ENCODE measurements around the gene PAX2. TPM values are rescaled to one million over a fixed set of nuclear protein-coding genes. Genes with fewer than 3 reads are reported as not detected.

Gene PAX2
- total RNA-seq, 1 donor from 2014 or later, result not detected

- H3K4me3 Mint-ChIP-seq (ENCODE audit: unreplicated experiment), result no peak overlapping the region
- H3K36me3 Mint-ChIP-seq (ENCODE audit: unreplicated experiment), result no peaks in the 10 kb centered on the region
- H3K27me3 Mint-ChIP-seq (ENCODE audit: unreplicated experiment), result peaks cover 23% of the 10 kb centered on the region
Measured at GRCh38 chr10:100867261-100867963, 122.0 kb downstream of the PAX2 start.

DNA sequence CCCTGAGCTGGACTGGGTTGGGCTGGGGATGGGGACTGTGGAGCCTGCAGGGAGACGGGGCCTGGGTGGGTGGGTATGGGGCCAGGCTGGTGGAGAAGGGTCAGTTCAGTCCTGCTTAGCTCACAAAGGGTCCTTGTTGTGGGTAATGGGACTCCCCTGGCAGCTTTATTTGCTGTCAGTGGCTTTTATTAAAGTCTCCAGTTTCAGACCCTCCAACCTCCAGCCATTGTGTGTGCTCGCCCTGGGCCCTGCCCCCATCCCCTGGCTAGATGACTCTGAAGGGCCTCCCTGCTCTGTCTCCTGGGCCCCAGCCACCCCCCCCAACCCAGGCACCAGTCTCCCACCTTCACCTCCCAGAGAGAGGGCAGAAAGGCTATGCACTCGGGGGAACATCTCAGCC is 123.0 kb downstream of the PAX2 start:
- Mint-ChIP-seq H3K4me3 (ENCODE audit: unreplicated experiment) (no peak overlapping the region), H3K27ac (ENCODE audit: unreplicated experiment) (no peak overlapping the region), H3K9me3 (ENCODE audit: unreplicated experiment) (peaks cover 12% of the 10 kb centered on the region), H3K27me3 (ENCODE audit: unreplicated experiment) (peaks cover 25% of the 10 kb centered on the region), H3K4me1 (ENCODE audit: low read depth, unreplicated experiment) (peaks cover 12% of the 10 kb centered on the region), H3K36me3 (ENCODE audit: unreplicated experiment) (no peaks in the 10 kb centered on the region)
- no peak for DNase-seq
- TF ChIP-seq, protein P1, sequence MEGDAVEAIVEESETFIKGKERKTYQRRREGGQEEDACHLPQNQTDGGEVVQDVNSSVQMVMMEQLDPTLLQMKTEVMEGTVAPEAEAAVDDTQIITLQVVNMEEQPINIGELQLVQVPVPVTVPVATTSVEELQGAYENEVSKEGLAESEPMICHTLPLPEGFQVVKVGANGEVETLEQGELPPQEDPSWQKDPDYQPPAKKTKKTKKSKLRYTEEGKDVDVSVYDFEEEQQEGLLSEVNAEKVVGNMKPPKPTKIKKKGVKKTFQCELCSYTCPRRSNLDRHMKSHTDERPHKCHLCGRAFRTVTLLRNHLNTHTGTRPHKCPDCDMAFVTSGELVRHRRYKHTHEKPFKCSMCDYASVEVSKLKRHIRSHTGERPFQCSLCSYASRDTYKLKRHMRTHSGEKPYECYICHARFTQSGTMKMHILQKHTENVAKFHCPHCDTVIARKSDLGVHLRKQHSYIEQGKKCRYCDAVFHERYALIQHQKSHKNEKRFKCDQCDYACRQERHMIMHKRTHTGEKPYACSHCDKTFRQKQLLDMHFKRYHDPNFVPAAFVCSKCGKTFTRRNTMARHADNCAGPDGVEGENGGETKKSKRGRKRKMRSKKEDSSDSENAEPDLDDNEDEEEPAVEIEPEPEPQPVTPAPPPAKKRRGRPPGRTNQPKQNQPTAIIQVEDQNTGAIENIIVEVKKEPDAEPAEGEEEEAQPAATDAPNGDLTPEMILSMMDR (IDR thresholded peaks at IDR 0.05; ENCODE audit: partially characterized antibody, unreplicated experiment), result no peak

More at GRCh38 chr10:100867261-100867963, 122.0 kb downstream of the PAX2 start:
- DNase-seq, result no peak
- TF ChIP-seq, protein P1 (IDR thresholded peaks at IDR 0.05; ENCODE audit: partially characterized antibody, unreplicated experiment), result no peak
- H3K9me3 Mint-ChIP-seq (ENCODE audit: unreplicated experiment), result peaks cover 10% of the 10 kb centered on the region
- H3K4me1 Mint-ChIP-seq (ENCODE audit: low read depth, unreplicated experiment), result peaks cover 12% of the 10 kb centered on the region
- no peak overlapping the region for H3K27ac Mint-ChIP-seq (ENCODE audit: unreplicated experiment)

- DNase-seq, result no peak
- TF ChIP-seq, protein P1 (IDR thresholded peaks at IDR 0.05; ENCODE audit: partially characterized antibody, unreplicated experiment), result no peak
- no peak overlapping the region for H3K4me3 Mint-ChIP-seq (ENCODE audit: unreplicated experiment)
- H3K4me1 Mint-ChIP-seq (ENCODE audit: low read depth, unreplicated experiment), result peaks cover 7% of the 10 kb centered on the region
- H3K27me3 Mint-ChIP-seq (ENCODE audit: unreplicated experiment), result peaks cover 21% of the 10 kb centered on the region
- H3K36me3 Mint-ChIP-seq (ENCODE audit: unreplicated experiment), result no peaks in the 10 kb centered on the region
- H3K9me3 Mint-ChIP-seq (ENCODE audit: unreplicated experiment), result peaks cover 12% of the 10 kb centered on the region
- H3K27ac Mint-ChIP-seq (ENCODE audit: unreplicated experiment), result no peak overlapping the region
Measured at GRCh38 chr10:100869399-100869798, 124.0 kb downstream of the PAX2 start.

DNA sequence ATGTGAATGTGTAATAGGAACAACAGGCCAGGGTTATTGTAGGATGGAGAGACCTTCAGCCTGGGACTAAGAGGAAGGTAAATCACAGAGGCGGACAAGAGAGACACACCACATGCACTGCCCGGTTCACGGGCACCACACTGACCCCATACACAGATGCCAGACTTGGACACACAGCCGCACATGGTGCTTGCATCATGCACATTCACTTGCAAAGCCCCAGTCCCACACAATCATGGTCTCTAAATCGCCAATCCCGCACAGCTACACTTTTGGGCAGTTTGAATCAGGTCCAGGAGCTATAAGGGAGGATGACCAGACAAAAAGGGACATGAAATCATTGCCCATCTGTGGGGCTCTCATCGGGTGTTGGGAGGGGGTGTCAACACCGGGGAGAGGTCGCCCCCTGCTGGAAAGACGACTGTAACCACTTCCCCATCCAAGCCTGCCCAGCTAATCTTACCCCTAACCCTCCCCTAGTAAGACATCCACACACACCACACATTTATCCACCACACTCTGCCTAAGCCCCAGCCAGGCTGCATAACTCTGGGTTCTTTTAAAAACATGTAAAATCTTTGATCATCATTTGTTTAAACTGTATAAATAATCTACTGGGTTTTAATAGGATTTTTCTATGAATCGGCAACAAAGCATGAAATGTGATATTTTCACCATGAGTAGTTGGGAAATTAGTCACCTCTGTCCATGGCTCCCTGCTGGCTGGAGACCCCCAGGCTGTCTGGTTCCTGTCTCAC is 126.8 kb downstream of the PAX2 start:
- H3K9me3 Mint-ChIP-seq (ENCODE audit: unreplicated experiment), result peaks cover 8% of the 10 kb centered on the region
- peak; percentile 85 for DNase-seq
- peaks cover 9% of the 10 kb centered on the region for H3K27me3 Mint-ChIP-seq (ENCODE audit: unreplicated experiment)

More for the DNA sequence above, 126.8 kb downstream of the PAX2 start:
- Mint-ChIP-seq H3K27ac (ENCODE audit: unreplicated experiment) (no peak overlapping the region), H3K4me1 (ENCODE audit: low read depth, unreplicated experiment) (no peaks in the 10 kb centered on the region), H3K36me3 (ENCODE audit: unreplicated experiment) (no peaks in the 10 kb centered on the region), H3K4me3 (ENCODE audit: unreplicated experiment) (no peak overlapping the region)
- TF ChIP-seq, protein P1 (IDR thresholded peaks at IDR 0.05; ENCODE audit: partially characterized antibody, unreplicated experiment), result peak; percentile 83

Measured in glutamatergic neuron (in vitro differentiated cells).